GM20000 (cell line): ENCODE data around the gene ABCA9.

Source experiments
- DNase-seq: peaks from one replicate; pipeline ENCODE4 v3.0.0; 2012; ENCODE audit warnings: low spot score
- CTCF ChIP-seq: IDR thresholded peaks from 2 replicates; pipeline ENCODE4 v1.5.1; 2012; ENCODE audit warnings: mild to moderate bottlenecking, control low read depth; ENCODE audit errors: extremely low read depth, missing control alignments

Gene ABCA9

GRCh38 chr17:68943123-68943811 lies 117.5 kb downstream of the ABCA9 start:
- no peak for TF ChIP-seq CTCF
- no peak for DNase-seq

GRCh38 chr17:68942389-68942788 lies 118.3 kb downstream of the ABCA9 start:
- no peak for DNase-seq
- no peak for TF ChIP-seq CTCF

GRCh38 chr17:68941761-68942160 lies 119.0 kb downstream of the ABCA9 start:
- no peak for TF ChIP-seq CTCF
- no peak for DNase-seq

GRCh38 chr17:68939195-68939594 lies 121.5 kb downstream of the ABCA9 start:
- no peak for DNase-seq
- no peak for TF ChIP-seq CTCF

GRCh38 chr17:68937890-68938514 lies 122.7 kb downstream of the ABCA9 start:
- TF ChIP-seq CTCF, result no peak
- DNase-seq, result no peak

GRCh38 chr17:68927516-68927915 lies 133.2 kb downstream of the ABCA9 start:
- DNase-seq, result no peak

More at GRCh38 chr17:68927516-68927915, 133.2 kb downstream of the ABCA9 start:
- no peak for TF ChIP-seq CTCF
